CD4-positive, alpha-beta T cell treated with Interleukin-10 for 1 hour (primary cell): ENCODE results near the gene EFCAB6.

Experiments
- DNase-seq: peaks from one replicate; pipeline ENCODE4 v3.0.0-alpha.2; 2020

EFCAB6 gene

DNA sequence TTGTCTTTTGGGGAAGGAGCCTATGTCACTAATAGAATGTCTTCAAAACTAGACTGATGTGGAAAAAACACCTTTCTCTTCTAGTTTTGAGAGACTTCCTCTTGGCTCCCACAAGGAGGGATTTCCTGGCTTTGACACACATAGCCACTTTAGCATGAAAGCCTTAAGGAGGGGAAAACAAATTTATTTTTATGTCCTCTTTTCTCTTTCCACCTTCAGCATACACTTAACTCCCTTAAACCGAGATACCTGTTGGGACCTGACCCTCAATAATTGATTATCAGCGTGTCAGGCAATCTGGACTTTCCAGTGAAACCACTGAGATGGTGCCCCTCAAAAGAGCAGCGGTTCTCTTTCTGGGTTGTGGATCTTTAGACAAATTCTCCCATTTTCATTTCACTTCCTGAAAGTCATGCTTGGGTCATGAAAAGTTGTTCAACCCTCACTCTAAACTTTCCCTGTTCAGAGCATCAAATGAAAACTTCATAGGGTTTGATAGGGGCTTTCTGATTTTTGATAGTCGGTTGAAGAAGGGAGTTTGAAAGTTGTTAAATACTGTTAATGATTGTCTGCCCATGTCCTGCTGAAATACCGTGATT lies 9.1 kb downstream of the EFCAB6 start:
- DNase-seq: no peak

DNA sequence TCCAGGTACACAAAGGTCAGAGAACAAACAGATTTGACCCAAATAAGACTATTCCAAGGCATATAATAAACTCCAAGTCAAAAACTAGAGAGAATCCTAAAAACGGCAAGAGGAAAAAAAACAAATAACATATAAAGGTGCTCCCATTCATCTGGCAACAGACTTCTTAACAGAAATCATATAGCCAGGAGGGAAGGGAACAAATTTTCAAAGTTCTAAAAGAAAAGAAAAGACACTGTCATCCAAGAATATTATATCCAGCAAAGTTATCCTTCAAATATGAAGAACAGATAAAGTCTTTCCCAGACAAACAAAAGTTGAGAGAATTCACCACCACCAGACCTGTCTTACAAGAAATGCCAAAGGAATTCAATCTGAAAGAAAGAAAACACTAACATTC lies 11.1 kb downstream of the EFCAB6 start:
- no peak for DNase-seq

DNA sequence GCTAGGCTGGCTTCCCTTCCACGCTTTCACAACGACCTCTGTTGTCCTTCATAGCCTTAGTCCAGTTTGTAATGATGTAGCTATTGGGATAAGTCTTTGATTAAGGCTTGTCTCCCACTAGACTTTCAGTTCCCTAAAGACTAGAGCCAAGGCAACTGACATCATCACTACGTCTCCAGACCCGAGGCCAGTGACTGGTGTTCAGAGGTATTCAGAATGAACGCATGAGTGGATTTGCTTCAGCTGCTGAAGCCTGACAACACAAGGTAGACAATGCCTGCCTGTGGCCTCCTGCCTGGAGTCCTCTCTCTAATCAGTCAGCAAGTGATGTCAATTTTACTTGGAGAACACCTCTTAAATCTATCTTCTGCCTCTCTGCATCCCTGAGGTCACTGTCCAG lies 13.6 kb downstream of the EFCAB6 start:
- DNase-seq: no peak

DNA sequence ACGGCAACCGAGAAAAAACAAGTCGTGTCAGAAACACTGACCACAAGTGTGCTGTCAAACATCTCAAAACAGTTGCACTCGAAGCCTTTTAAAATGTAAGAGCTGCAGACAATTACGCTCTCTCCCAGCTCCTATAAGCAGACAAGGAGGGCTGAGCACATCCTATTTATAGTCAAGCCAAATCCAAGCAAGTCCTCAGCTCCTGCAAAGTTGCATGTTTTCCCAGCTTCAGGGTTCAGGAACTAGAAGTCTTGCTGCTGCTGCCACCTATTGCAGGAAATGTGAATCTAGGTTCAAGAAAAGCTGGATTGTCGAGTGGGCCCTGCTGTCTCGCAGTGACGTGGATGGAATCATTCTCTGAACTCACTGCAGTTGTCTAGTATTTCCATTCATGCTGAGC lies 15.5 kb downstream of the EFCAB6 start:
- no peak for DNase-seq

DNA sequence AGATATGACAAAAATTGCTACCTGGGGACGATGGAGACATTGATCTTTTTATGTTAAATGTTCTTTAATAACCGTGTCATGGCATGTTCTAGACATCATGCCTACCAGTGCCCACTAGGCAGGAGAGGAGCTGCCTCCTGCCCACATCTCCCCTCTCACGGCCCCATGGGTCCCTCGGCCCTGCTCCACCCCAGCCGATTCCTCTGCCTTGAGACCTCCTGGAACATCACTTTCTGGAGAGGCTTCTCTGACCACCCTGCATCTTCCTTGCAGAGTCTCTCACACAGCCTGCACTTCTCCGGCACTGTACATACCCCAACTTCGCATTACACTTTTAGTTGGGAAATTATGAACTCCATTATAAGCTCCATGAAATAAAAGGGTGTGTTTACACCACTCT lies 16.8 kb downstream of the EFCAB6 start:
- DNase-seq: no peak

DNA sequence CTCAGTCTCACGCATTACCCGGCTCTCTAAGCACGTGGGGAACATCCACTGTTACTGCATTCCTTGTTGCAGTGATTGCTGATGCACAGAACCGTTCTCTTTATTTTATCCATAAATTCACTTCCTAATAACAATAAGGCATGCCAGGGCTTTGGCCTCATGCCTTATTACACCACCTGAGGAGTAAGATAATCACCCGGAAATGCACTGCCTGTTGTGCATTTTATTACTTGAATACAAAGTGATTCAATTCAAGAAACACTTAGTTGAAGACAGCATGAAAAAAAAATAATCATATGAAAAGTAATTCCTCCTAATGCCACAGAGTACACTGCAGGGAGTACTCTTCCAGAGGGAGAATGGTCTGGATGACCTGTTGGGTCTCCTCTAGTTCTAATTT lies 19.2 kb downstream of the EFCAB6 start:
- DNase-seq: no peak

DNA sequence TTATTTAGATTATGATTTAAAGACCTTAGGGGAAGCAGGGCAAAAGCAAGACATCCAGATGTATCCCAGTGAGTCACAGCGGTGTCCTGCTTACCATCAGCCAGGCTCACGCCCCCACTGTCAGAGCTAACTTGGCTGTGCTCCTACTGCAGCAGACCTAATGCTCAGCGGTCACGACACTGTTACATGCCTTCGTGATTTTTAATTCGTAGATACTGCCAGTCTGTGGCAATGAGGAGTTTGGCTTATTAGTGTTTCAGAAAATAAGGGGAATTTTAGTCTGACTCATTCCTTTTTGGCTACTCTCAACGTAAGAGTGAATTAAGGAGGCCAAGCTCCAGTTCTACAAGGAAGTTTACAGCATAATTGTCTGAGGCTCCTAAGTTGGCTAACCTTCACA lies 22.7 kb downstream of the EFCAB6 start:
- DNase-seq: no peak

DNA sequence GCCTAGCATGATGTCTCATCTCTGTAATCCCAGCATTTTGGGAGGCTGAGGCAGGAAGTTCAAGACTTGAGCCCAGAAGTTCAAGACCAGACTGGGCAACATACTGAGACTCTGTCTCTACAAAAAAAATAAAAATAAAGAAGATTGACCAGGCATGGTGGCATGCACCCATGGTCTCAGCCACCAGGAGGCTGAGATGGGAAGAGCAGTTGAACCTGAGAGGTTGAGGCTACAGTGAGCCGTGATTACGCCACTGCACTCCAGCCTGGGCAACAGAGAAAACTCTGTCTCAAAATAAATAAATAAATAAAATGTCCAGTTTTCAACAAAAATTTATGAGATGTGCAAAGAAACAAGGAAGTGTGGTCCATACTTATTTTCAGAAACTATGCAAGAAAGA lies 28.3 kb downstream of the EFCAB6 start:
- DNase-seq: no peak

DNA sequence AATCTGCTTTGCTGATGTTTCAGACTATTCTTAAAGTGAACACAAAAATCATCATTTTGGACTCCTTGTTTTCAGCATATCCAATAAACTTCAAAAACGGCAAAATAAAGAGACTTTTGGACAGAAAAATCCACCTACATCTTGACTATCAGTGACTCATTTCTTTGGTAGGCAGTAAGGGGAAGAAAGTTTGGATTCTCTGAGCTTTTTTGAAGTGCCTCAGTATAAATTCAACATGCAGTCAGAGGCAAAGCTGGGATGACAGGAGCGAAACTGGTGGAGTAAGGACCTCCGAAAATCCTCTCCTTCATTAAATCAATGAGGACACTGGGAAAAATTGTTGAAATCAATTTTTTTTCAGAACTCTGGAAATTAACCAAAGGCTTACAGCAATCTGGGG lies 29.7 kb downstream of the EFCAB6 start:
- DNase-seq: no peak

DNA sequence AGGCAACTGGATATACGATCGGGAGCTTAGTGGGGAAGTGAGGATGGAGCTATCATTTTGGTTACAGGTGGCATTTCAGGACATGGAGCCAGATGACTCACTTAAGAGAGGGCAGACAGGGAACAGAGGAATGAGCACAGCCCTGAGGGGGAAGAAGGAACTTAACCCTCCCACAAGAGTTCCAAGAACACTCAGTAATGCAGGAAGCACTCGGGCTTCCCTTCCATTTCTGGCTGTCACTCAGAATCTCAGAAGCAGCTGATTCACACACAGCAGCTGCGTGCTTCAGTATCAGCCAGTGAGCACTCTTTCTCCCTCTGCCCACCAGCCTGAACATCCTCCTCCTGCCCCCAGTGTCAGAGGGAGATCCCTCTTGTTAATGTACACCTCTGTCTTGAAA lies 34.8 kb downstream of the EFCAB6 start:
- DNase-seq: no peak

DNA sequence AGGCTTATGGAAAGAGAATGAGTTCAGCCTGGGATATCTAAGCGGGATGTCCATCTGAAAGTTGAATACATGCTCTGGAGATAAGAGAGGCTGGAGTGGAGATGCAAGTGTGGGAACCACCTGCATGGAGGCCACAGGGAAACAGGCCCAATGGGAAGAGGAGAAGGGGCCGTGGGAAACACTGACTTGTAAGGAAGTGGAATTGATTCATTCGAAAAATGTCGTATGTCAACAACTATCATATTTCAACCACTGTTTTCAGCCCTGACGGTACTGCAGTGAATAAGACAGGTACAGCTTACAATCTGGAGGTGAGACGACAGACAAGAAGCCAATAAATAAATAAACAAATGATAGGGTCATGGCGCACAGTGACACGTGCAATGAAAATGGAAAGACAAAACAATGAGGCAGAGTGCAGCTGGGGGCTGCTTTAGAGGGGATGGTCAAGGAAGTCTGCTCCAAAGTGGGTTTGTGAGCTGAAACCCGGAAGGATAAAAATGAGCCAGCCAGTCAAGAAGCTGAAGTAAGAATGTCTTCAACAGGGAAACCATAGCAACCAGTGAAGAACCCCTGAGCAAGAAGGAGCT lies 35.9 kb downstream of the EFCAB6 start:
- no peak for DNase-seq

DNA sequence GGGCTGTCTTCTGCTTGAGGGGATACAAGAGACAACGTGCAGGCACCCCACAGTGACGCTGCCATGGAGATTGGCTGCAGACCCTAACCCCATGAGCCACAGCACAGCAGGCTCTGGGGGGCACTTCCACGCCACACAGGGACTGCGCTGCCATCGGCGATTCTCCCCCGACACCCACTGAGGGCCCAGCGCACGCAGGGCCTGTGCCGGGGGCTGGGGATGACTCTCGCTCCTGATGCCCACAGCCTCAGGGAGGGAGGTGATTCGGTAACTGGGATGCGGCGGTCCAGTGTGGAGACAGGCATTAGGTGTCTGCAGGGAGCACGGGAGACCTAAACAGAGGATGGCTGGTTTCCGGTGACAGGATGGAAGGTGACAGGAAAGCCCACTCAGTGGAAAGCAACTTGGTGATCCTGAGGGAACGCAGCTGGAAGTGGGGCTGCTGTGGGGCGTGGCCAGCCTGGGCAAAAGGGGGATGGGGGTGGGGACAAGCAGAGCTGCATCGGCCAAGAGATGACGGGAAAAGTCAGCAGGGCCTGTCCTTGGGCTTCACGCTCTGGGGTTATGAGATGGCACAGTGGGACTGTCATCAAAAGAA lies 37.7 kb downstream of the EFCAB6 start:
- no peak for DNase-seq

DNA sequence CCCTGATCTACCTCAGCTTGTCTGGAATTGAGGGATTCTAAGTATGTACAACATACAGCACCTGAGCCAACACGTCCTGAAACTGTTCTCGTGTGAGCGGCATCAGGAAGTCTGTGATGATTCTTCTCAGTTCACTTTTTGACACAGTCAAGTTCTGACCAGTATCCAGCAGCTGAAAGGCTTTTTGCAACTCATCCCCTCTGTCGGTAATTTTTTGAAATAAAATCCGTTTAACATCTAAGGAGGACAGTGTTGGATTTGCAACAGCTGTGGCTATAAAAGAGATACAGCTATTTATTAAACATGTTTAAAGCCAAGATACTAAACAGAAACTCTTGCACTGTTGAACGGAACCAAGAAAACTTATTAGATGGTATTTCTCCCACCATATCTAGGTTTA lies 39.3 kb downstream of the EFCAB6 start:
- DNase-seq: no peak

DNA sequence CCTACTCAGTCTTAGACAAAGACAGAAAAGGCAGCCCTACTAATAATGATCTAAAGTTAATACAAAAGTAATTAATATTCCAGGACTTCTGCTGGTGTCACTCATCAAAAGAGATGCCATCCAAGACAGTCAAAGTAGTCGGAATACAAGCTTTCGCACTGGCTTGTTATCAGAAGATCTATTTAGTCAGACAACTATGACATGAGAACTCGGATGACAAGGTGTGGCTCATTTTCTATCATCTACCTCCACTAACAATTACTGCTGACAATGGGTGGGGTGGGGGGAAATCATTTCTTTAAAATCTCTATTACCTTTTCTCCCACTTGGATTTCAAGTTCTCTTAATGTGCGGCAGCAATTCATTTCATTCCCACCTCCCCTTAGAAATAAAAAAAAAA lies 56.7 kb downstream of the EFCAB6 start:
- no peak for DNase-seq

DNA sequence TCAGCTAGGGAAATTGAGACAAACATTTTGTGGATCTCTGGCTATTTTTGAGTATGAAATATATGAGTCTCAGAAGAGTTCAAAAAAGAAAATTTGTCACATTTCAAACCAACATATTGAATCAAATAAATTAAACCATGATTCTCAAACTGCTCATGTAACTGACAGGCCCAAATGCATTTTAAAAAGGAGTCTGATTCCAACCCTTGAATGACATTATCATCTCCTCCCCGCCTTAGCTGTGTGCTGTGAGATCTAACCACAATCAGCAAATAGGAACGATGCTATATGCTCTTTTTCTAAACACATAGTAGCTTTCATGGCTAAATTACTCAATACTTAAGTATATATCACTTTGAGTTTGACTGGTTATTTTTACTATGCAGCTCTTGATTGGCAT lies 57.1 kb downstream of the EFCAB6 start:
- DNase-seq: no peak

DNA sequence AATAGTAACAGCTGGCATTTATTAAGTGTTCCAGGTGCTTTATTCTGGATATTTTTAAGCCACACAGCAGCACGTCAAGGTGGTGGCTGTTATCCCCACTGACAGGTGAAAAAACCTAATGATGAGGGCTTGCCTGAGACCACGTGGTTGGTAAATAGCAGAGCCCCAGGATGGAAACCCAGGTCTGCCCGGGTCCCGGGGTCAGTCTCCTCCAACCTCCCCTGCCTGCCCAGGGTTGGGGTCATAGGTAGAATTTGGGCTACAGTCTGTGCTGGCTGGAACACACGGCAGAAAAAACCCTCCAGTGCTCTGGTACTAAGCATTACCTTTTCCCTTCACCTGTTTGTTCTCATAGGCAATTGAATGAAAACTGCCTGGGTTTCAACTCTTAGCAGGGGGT lies 57.9 kb downstream of the EFCAB6 start:
- no peak for DNase-seq

DNA sequence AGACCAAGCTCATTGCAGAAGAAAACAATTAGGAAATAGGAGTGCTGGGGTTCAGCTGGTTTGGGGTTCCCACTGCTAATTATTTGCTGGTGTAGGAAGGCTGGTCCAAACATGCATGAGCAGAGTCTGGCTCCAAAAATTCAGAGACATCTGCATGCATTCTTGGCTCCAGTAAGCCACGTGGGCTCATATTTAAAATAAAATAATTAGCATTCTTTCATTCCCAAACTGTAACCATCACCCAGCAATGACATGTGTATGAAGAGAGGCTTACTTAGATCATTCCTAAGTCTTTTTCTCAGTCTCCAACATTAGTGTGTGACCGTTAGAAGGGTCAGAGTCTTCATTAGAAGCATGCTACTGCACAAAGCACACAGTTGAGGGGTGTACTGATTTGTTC lies 58.4 kb downstream of the EFCAB6 start:
- no peak for DNase-seq

DNA sequence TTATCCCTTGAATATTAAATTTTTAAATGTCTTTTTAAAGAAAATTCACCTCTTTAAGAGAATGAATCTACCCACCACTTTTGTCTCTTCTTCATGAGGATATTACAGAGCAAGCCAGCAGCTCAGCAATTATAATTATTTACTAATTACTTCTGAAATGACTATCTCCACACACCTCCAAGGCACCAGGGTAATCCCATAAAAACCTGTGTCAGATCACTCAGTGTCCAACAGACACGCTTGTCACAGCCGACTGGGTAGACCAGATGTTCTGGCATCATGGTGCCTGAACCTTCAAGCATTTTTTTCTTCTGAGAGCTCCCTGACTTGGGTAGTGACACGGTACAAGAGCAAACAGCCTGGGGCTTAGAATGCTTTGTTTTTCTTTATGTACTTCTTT lies 61.4 kb downstream of the EFCAB6 start:
- no peak for DNase-seq

DNA sequence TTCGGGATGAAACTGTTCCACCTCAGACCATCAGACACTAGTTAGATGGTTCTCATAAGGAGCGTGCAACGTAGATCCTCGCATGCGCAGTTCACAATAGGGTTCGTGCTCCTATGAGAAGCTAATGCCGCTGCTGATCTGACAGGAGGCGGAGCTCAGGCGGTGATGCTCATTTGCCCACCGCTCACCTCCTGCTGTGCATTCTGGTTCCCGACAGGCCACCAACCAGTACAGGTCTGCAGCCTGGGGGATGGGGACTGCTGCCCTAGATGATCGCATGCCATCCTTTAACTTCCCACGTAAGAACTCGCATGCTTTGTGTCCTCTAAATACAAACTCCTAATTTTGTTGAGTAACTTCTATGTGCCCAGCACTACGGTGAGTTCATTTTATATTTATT lies 62.6 kb downstream of the EFCAB6 start:
- DNase-seq: no peak

DNA sequence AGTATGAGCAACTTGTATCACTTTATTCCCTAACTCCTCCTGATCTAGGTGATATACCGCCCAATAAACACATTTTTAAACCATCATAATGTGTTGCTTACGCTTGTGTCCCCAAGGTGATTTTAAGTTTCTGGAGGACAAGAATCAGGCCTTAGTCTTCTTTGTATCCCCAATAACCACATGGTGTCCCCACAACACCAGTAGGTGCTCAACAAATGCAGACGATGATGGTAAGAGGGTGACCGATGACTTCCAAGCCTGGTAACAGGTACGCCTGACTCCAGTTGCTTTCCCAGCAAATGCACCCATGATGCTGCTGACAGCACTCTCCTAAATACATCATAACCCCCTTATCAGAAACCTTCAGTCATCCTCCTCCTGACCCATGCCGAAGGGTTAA lies 64.2 kb downstream of the EFCAB6 start:
- DNase-seq: no peak

DNA sequence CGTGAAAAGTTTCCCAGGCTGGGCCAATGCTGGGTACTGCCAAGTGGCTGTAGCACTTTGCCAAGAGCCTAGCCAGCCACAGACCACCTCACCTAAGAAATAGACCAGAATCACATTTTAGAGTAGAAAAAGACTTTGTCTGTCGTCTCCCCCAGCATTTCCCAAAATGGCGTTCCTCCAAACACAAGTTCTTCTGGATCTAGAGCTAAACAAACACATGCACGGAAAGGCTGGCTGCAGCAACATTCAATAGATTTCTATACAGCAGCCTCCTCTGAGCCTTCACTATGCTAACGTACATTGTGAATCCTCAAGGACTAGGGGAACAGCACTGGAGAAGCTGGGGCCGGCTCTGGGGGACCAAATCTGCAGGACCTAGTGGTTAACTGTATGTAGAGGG lies 65.0 kb downstream of the EFCAB6 start:
- no peak for DNase-seq

DNA sequence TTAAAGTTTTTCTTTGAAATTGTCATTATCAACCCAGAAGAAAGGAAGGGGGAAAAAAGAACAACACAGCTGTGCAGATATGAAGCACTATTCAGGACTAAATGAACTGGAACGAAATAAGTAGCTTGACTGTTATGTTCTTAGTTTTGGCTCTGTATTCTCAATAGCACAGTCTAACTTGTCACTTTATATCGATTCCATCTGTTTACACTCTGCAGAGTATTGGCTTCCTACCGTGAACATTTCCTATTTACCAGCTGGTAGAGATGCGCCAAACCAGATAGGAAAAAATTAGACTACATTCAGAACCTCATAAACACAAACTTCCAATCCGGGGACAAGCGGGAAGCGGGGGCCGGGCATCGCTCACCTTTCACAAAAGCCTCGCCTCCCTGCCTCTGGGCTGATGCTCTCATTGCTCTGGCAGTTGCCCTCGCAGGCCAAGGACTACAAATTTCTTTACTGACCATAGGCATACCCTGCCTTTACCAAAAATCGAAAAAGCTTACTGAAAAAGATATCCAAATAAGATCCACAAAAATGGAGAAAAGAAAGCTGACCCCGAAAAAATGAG lies 66.2 kb downstream of the EFCAB6 start:
- DNase-seq: no peak

DNA sequence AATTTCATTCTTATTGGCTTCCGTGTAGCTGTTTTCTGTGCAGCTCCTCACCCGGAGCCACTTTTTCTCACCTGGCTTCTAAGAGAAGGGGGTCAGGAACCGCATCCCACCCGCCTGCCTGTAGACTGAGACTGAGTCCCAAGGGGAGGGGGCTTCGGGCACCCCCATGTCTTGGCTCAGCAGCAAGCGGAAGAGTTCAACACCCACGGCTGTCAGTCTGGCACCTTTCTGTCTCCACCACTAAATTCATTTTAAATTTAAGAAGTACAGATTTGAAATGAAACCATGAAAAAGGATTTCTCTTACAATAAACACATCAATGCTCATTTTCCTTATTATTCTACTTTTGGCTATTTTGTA lies 66.7 kb downstream of the EFCAB6 start:
- DNase-seq: no peak

DNA sequence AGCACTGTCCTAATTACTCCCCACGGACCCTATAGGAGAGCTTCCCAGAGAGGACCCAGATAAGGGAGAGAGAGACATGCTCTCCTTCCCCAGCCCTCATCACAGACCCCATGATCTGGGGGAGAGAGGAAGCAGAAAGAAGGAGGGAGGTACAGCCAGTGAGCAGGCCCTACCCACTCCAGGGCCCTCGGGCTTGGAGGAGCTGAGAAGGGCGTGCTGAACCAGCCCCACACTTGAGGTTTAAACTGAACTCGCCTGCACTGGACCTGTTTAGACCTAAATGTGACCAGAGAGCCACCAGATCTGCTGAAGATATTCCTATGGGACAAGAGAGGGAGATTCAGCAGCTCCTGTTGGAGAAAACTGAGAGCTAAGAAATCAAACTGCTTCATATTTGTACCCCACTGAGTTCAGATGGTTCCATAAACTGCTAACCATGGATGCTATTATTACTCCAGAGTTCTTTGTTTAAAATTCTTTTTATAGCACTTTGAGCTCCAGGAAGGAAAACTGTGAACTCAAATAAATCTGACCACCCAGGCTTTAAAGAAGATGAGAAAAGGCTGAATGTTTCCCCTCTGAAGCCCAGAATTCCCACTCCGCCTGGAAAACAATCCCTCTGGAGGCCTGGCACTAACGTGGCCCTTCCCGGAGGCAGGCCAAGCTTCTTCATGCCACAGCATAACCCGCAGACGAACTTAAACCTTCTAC lies 67.2 kb downstream of the EFCAB6 start:
- no peak for DNase-seq
